Type B pancreatic cell (in vitro differentiated cells): ENCODE data around the gene RAB5IF. TPM values are rescaled to one million over a fixed set of nuclear protein-coding genes. Genes with fewer than 3 reads are reported as not detected.

Source experiments
- DNase-seq: peaks from one replicate; pipeline ENCODE4 v3.0.0; 2021; ENCODE audit warnings: mixed read lengths; ENCODE audit not compliant: unreplicated experiment; ENCODE audit errors: extremely low spot score
- H3K27ac Mint-ChIP-seq: 2 replicates; pipeline ENCODE4 v1.8.0; 2021; ENCODE audit warnings: mild to moderate bottlenecking, mixed read lengths
- H3K27me3 Mint-ChIP-seq: 2 replicates; pipeline ENCODE4 v1.8.0; 2021; ENCODE audit warnings: mixed read lengths
- H3K36me3 Mint-ChIP-seq: 2 replicates; pipeline ENCODE4 v1.8.0; 2021; ENCODE audit warnings: mixed read lengths
- H3K4me1 Mint-ChIP-seq: one replicate; pipeline ENCODE4 v1.8.0; 2021; ENCODE audit warnings: mixed read lengths; ENCODE audit not compliant: unreplicated experiment
- H3K4me3 Mint-ChIP-seq: 2 replicates; pipeline ENCODE4 v1.8.0; 2021; ENCODE audit warnings: mild to moderate bottlenecking, mixed read lengths
- H3K9me3 Mint-ChIP-seq: 2 replicates; pipeline ENCODE4 v1.8.0; 2021; ENCODE audit warnings: mixed read lengths
- CTCF ChIP-seq: fragments of 200-600 bp; sonication (generic); conservative IDR thresholded peaks from 2 replicates; pipeline ENCODE4 v1.5.0; 2021; ENCODE audit warnings: antibody characterized with exemption, mild to moderate bottlenecking
- total RNA-seq: library from RNA; stranded (reverse); gene quantifications from 2 replicates; pipeline ENCODE4 v1.2.1, GENCODE V29; 2021; ENCODE audit warnings: low replicate concordance

RAB5IF gene
- total RNA-seq, 1 donor from 2014 or later, result 85.8 TPM

- Mint-ChIP-seq H3K27me3 (no peaks in the 10 kb centered on the region), H3K36me3 (peaks cover 8% of the 10 kb centered on the region), H3K27ac (no peak overlapping the region), H3K9me3 (no peaks in the 10 kb centered on the region), H3K4me1 (no peaks in the 10 kb centered on the region), H3K4me3 (no peak overlapping the region)
- TF ChIP-seq CTCF, result no peak
- no peak for DNase-seq
Observed at GRCh38 chr20:36653456-36653855, 47.9 kb downstream of the RAB5IF start.

- no peaks in the 10 kb centered on the region for H3K9me3 Mint-ChIP-seq
- H3K36me3 Mint-ChIP-seq, result peaks cover 8% of the 10 kb centered on the region
- no peak for DNase-seq
- H3K27me3 Mint-ChIP-seq, result no peaks in the 10 kb centered on the region
- H3K4me1 Mint-ChIP-seq, result no peaks in the 10 kb centered on the region
- no peak for TF ChIP-seq CTCF
- H3K27ac Mint-ChIP-seq, result no peak overlapping the region
- no peak overlapping the region for H3K4me3 Mint-ChIP-seq
Observed at GRCh38 chr20:36654506-36654905, 48.9 kb downstream of the RAB5IF start.

- Mint-ChIP-seq H3K27me3 (no peaks in the 10 kb centered on the region), H3K27ac (no peak overlapping the region), H3K4me3 (no peak overlapping the region), H3K9me3 (no peaks in the 10 kb centered on the region), H3K36me3 (peaks cover 9% of the 10 kb centered on the region), H3K4me1 (no peaks in the 10 kb centered on the region)
- no peak for DNase-seq
- no peak for TF ChIP-seq CTCF
Observed at GRCh38 chr20:36655004-36655403, 49.4 kb downstream of the RAB5IF start.

GRCh38 chr20:36656733-36657132, 51.2 kb downstream of the RAB5IF start:
- TF ChIP-seq CTCF, result no peak
- Mint-ChIP-seq H3K4me3 (no peak overlapping the region), H3K27me3 (no peaks in the 10 kb centered on the region), H3K27ac (no peak overlapping the region), H3K36me3 (peaks cover 12% of the 10 kb centered on the region), H3K9me3 (no peaks in the 10 kb centered on the region), H3K4me1 (no peaks in the 10 kb centered on the region)
- DNase-seq, result no peak

- no peak overlapping the region for H3K27ac Mint-ChIP-seq
- H3K4me1 Mint-ChIP-seq, result no peaks in the 10 kb centered on the region
Observed at GRCh38 chr20:36658300-36658699, 52.7 kb downstream of the RAB5IF start.

More at GRCh38 chr20:36658300-36658699, 52.7 kb downstream of the RAB5IF start:
- H3K4me3 Mint-ChIP-seq, result no peak overlapping the region
- no peaks in the 10 kb centered on the region for H3K27me3 Mint-ChIP-seq
- H3K9me3 Mint-ChIP-seq, result no peaks in the 10 kb centered on the region
- no peak for DNase-seq
- no peak for TF ChIP-seq CTCF
- H3K36me3 Mint-ChIP-seq, result peaks cover 7% of the 10 kb centered on the region

Other genes starting within 250 kb of the RAB5IF start
- gene MYL9, start 64.3 kb upstream of the RAB5IF start, total RNA-seq, result 55.1 and 59.0 TPM in 2 replicates
- 26.9 and 43.5 TPM in 2 replicates for gene TGIF2, start 32.2 kb upstream of the RAB5IF start, total RNA-seq
- gene SLA2, start 40.4 kb downstream of the RAB5IF start, total RNA-seq, result not detected in 2 replicates
- gene NDRG3, start 140.3 kb downstream of the RAB5IF start, total RNA-seq, result 24.9 and 31.5 TPM in 2 replicates
- 20.0 and 24.1 TPM in 2 replicates for gene DSN1, start 168.0 kb downstream of the RAB5IF start, total RNA-seq